ENCODE measurements around the gene PPFIA1. TPM values are rescaled to one million over a fixed set of nuclear protein-coding genes. Genes with fewer than 3 reads are reported as not detected.

The PPFIA1 gene
- total and polyA plus RNA-seq, 10 of the 15 experiments (the other 5 are each of a cell fraction or from before 2014, with no cell fraction given), result 5.2 to 26.2 (median 15.8) TPM

DNA sequence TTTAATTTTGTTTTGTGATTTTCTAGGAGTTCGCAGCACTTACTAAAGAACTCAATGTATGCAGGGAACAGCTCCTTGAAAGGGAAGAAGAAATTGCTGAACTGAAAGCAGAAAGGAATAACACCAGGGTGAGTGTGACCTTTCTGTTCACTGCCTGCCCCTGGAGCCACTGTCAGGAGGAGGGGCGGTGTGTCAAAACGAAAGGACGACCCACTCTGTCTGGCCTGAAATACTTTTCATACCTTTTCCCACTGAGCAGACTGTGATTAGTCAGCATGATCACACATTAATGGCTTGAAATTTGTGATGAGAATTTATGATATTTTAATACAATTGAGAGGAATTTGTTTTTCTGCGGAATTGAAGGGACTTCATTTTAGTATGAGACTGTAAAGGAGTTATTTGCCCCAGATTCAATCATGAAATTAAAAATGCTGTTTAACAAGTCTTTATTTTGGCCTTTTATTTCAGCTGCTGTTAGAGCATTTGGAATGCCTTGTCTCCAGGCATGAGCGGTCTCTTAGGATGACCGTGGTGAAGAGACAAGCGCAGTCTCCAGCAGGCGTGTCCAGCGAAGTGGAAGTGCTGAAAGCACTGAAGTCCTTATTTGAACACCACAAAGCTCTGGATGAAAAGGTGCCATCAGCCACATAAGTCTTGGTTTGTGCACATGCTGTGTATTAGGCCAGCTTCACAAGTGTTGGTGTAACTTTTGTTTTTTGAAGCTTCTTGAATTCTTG is 54.1 kb downstream of the PPFIA1 start (continued):
- TF ChIP-seq EZH2 (IDR thresholded peaks at IDR 0.05; ENCODE audit: borderline replicate concordance, control insufficient read depth, low read depth, low read length) (no peak), MTA2 (IDR thresholded peaks at IDR 0.05; ENCODE audit: low read depth) (peak; percentile 45), NFYA (IDR thresholded peaks at IDR 0.05; ENCODE audit: borderline replicate concordance, low read depth, low read length) (no peak), SREBF2 (IDR thresholded peaks at IDR 0.05; ENCODE audit: low read length) (no peak), NRF1 (conservative IDR thresholded peaks at IDR 0.05; ENCODE audit: low read depth, low read length) (no peak), BHLHE40 (IDR thresholded peaks at IDR 0.05; ENCODE audit: borderline replicate concordance in 1 of 2, low read depth in 2 of 2, low read length in 1 of 2) (peak in 1 of 2 experiments; percentile 17; a peak in 1 of 4 replicates), RUNX3 (IDR thresholded peaks at IDR 0.05; ENCODE audit: low read length) (peak; percentile 54), IRF4 (IDR thresholded peaks at IDR 0.05; ENCODE audit: low read depth, low read length) (peak; percentile 88), RCOR1 (conservative IDR thresholded peaks at IDR 0.05; ENCODE audit: low read depth, low read length) (no peak), MEF2A (IDR thresholded peaks at IDR 0.05; ENCODE audit: insufficient read depth, low read depth, low read length) (0 out of 2 replicates have a peak, but pooled peaks have one; percentile 36), IKZF2 (IDR thresholded peaks at IDR 0.05) (peak; percentile 48 to 54; a peak in 2 of 4 replicates), BMI1 (IDR thresholded peaks at IDR 0.05; ENCODE audit: borderline replicate concordance) (no peak), KAT2A (conservative IDR thresholded peaks at IDR 0.05; ENCODE audit: control insufficient read depth, low read depth, low read length) (no peak), TCF3 (IDR thresholded peaks at IDR 0.05; ENCODE audit: borderline replicate concordance, insufficient read depth, low read depth, low read length) (no peak), ZBED1 (IDR thresholded peaks at IDR 0.05; ENCODE audit: borderline replicate concordance) (no peak), PAX5 (IDR thresholded peaks at IDR 0.05; ENCODE audit: borderline replicate concordance, low read depth, low read length) (peak; percentile 35; the same call in 1 of the 2 replicates), RAD21 (IDR thresholded peaks at IDR 0.05; ENCODE audit: insufficient read depth, low read depth, low read length) (no peak), NR2C2 (IDR thresholded peaks at IDR 0.05; ENCODE audit: borderline replicate concordance, control insufficient read depth, insufficient read length, low read depth) (no peak)
- TF ChIP-seq, protein P1, sequence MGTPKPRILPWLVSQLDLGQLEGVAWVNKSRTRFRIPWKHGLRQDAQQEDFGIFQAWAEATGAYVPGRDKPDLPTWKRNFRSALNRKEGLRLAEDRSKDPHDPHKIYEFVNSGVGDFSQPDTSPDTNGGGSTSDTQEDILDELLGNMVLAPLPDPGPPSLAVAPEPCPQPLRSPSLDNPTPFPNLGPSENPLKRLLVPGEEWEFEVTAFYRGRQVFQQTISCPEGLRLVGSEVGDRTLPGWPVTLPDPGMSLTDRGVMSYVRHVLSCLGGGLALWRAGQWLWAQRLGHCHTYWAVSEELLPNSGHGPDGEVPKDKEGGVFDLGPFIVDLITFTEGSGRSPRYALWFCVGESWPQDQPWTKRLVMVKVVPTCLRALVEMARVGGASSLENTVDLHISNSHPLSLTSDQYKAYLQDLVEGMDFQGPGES (IDR thresholded peaks at IDR 0.05), result no peak
- TF ChIP-seq, protein P2, sequence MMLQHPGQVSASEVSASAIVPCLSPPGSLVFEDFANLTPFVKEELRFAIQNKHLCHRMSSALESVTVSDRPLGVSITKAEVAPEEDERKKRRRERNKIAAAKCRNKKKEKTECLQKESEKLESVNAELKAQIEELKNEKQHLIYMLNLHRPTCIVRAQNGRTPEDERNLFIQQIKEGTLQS (IDR thresholded peaks at IDR 0.05; ENCODE audit: borderline replicate concordance, extremely low read depth, low read depth, low read length), result no peak
- TF ChIP-seq, protein P3, sequence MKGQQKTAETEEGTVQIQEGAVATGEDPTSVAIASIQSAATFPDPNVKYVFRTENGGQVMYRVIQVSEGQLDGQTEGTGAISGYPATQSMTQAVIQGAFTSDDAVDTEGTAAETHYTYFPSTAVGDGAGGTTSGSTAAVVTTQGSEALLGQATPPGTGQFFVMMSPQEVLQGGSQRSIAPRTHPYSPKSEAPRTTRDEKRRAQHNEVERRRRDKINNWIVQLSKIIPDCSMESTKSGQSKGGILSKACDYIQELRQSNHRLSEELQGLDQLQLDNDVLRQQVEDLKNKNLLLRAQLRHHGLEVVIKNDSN (IDR thresholded peaks at IDR 0.05; ENCODE audit: borderline replicate concordance, extremely low read length, insufficient read depth, low read depth, low read length), result no peak
- TF ChIP-seq, protein P4, sequence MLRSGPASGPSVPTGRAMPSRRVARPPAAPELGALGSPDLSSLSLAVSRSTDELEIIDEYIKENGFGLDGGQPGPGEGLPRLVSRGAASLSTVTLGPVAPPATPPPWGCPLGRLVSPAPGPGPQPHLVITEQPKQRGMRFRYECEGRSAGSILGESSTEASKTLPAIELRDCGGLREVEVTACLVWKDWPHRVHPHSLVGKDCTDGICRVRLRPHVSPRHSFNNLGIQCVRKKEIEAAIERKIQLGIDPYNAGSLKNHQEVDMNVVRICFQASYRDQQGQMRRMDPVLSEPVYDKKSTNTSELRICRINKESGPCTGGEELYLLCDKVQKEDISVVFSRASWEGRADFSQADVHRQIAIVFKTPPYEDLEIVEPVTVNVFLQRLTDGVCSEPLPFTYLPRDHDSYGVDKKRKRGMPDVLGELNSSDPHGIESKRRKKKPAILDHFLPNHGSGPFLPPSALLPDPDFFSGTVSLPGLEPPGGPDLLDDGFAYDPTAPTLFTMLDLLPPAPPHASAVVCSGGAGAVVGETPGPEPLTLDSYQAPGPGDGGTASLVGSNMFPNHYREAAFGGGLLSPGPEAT (IDR thresholded peaks at IDR 0.05; ENCODE audit: low read depth), result 0 out of 2 replicates have a peak, but pooled peaks have one; percentile 14

Data from GM12878 (cell line).